COLO829 (cell line): ENCODE data around the gene PNPLA7.

Experiments used
- DNase-seq: peaks from one replicate; pipeline ENCODE4 v3.0.0; 2012; ENCODE audit warnings: low spot score

PNPLA7 gene

GRCh38 chr9:137494104-137494544, 56.1 kb downstream of the PNPLA7 start:
- DNase-seq, result no peak

GRCh38 chr9:137493364-137494103, 56.7 kb downstream of the PNPLA7 start:
- no peak for DNase-seq

- peak; percentile 82 for DNase-seq
Observed at GRCh38 chr9:137492464-137493363, 57.5 kb downstream of the PNPLA7 start.

GRCh38 chr9:137491735-137492432, 58.3 kb downstream of the PNPLA7 start:
- DNase-seq, result no peak

- DNase-seq, result no peak
Observed at GRCh38 chr9:137490532-137491186, 59.5 kb downstream of the PNPLA7 start.

GRCh38 chr9:137488906-137489305, 61.3 kb downstream of the PNPLA7 start:
- DNase-seq, result no peak

GRCh38 chr9:137488327-137488653, 61.9 kb downstream of the PNPLA7 start:
- no peak for DNase-seq

- no peak for DNase-seq
Observed at GRCh38 chr9:137487454-137488326, 62.5 kb downstream of the PNPLA7 start.

GRCh38 chr9:137486545-137487453, 63.4 kb downstream of the PNPLA7 start:
- no peak for DNase-seq

GRCh38 chr9:137486141-137486490, 64.1 kb downstream of the PNPLA7 start:
- no peak for DNase-seq

GRCh38 chr9:137485343-137486140, 64.7 kb downstream of the PNPLA7 start:
- no peak for DNase-seq

- DNase-seq, result no peak
Observed at GRCh38 chr9:137484551-137485315, 65.5 kb downstream of the PNPLA7 start.

GRCh38 chr9:137482094-137482781, 68.0 kb downstream of the PNPLA7 start:
- DNase-seq, result peak; percentile 84

- DNase-seq, result no peak
Observed at GRCh38 chr9:137480686-137481683, 69.2 kb downstream of the PNPLA7 start.

- no peak for DNase-seq
Observed at GRCh38 chr9:137479892-137480685, 70.1 kb downstream of the PNPLA7 start.
